Endothelial cell of umbilical vein (primary cell): Measurements from ENCODE around the gene FRMD4A. TPM values are rescaled to one million over a fixed set of nuclear protein-coding genes. Genes with fewer than 3 reads are reported as not detected.
"Not testable (repeated sequence)": the region's sequence is repeated elsewhere in the genome, so short reads cannot be mapped to it uniquely, and the experiment has no call there.

ENCODE experiments used
- BruUV-seq: library from RNA; stranded (reverse); fragments of 400-500 nt; replicated peaks from 2 replicates; lab custom pipeline; 2021; lab: Mats Ljungman, UMichigan
- CTCF ChIA-PET: fragments of 300-600, 350-600 bp; sonication (Branson Sonifier 250); formaldehyde crosslinking; loops from one replicate; lab custom pipeline; 2021; ENCODE audit warnings: antibody characterized with exemption, inconsistent platforms; lab: Charles Lee
- POLR2A ChIA-PET: fragments of 300-600, 350-600 bp; sonication (Branson Sonifier 250); formaldehyde crosslinking; loops from one replicate; lab custom pipeline; 2021; ENCODE audit warnings: antibody characterized with exemption, inconsistent platforms; lab: Charles Lee
- DNase-seq: peaks from one replicate; pipeline ENCODE4 v3.0.0-alpha.2; 2011; ENCODE audit warnings: low read depth, low spot score
- FAIRE-seq: peaks from 2 replicates; lab custom pipeline; 2011; peaks lifted over from hg19 to GRCh38; lab: Jason Lieb, UNC
- H2AFZ ChIP-seq: 2 replicates; pipeline ENCODE4 v1.6.0; 2012; ENCODE audit warnings: low read depth, low read length, control low read depth, inconsistent platforms
- H3K27ac ChIP-seq: 2 replicates; pipeline ENCODE4 v1.5.1; 2011; ENCODE audit warnings: low read depth, mild to moderate bottlenecking, control low read depth, low read length, moderate library complexity; ENCODE audit not compliant: insufficient read depth
- H3K27me3 ChIP-seq, 2 experiments: 2 replicates each; pipeline versions ENCODE4 v1.6.0 to v1.6.1; 2011; ENCODE audit warnings: low read length in 2 of 2, mixed read lengths in 1 of 2; ENCODE audit not compliant: control insufficient read depth in 2 of 2, insufficient read depth in 2 of 2
- H3K36me3 ChIP-seq, 2 experiments: 2 replicates in 1 of 2; 3 replicates in 1 of 2; pipeline ENCODE4 v1.5.1; 2011; ENCODE audit warnings: low read length in 2 of 2, mild to moderate bottlenecking in 1 of 2, moderate library complexity in 1 of 2; ENCODE audit not compliant: control insufficient read depth in 2 of 2, insufficient read depth in 2 of 2; ENCODE audit errors: extremely low read depth in 1 of 2
- H3K4me1 ChIP-seq: 3 replicates; pipeline ENCODE4 v1.5.1; 2011; ENCODE audit warnings: mild to moderate bottlenecking, low read length; ENCODE audit not compliant: control insufficient read depth, insufficient read depth; ENCODE audit errors: extremely low read depth
- H3K4me2 ChIP-seq: 2 replicates; pipeline ENCODE4 v1.6.1; 2011; ENCODE audit warnings: low read length, control low read depth, mixed read lengths; ENCODE audit not compliant: insufficient read depth
- H3K4me3 ChIP-seq, 3 experiments: fragments of 200-600 bp in 1 of 3; sonication (generic), shearing (Covaris generic) in 1 of 3; replicated peaks in 1 of 3; 2 replicates each; pipeline ENCODE4 v1.5.1; 2011 to 2016; ENCODE audit warnings: control low read depth in 3 of 3, low read length in 3 of 3, mild to moderate bottlenecking in 2 of 3, inconsistent platforms in 1 of 3, low read depth in 1 of 3, moderate library complexity in 1 of 3; ENCODE audit not compliant: insufficient read depth in 1 of 3
- H3K79me2 ChIP-seq: 2 replicates; pipeline ENCODE4 v1.6.0; 2012; ENCODE audit warnings: low read length, inconsistent platforms; ENCODE audit not compliant: control insufficient read depth, insufficient read depth
- H3K9ac ChIP-seq: replicated peaks from 2 replicates; pipeline ENCODE3; 2011; ENCODE audit warnings: low read length, control low read depth; ENCODE audit not compliant: insufficient read depth; ENCODE audit errors: extremely low read depth
- H3K9me1 ChIP-seq: replicated peaks from 3 replicates; pipeline ENCODE4 v1.6.0; 2011; ENCODE audit warnings: mild to moderate bottlenecking, low read length; ENCODE audit not compliant: control insufficient read depth, insufficient read depth; ENCODE audit errors: extremely low read depth
- H3K9me3 ChIP-seq: replicated peaks from 2 replicates; pipeline ENCODE4 v1.5.1; 2012; ENCODE audit warnings: low read length, inconsistent platforms; ENCODE audit not compliant: control insufficient read depth, insufficient read depth
- H4K20me1 ChIP-seq: replicated peaks from 2 replicates; pipeline ENCODE3; 2011; ENCODE audit warnings: mild to moderate bottlenecking, low read length; ENCODE audit not compliant: control insufficient read depth, insufficient read depth; ENCODE audit errors: extremely low read depth
- CTCF ChIP-seq, 2 donors: IDR thresholded peaks; 1 replicate in 1 of 2; 2 replicates in 1 of 2; pipeline ENCODE4 v1.5.1; 2011; ENCODE audit warnings: low read length in 2 of 2, mild to moderate bottlenecking in 2 of 2, moderate library complexity in 2 of 2, control low read depth in 1 of 2, inconsistent platforms in 1 of 2, low read depth in 1 of 2; ENCODE audit not compliant: insufficient read depth in 1 of 2; ENCODE audit errors: extremely low read depth in 1 of 2
- EZH2 ChIP-seq: IDR thresholded peaks from 2 replicates; pipeline ENCODE4 v1.6.1; 2012; ENCODE audit warnings: borderline replicate concordance, low read depth, mild to moderate bottlenecking, moderate library complexity, low read length, inconsistent platforms; ENCODE audit not compliant: severe bottlenecking
- FOS ChIP-seq: IDR thresholded peaks from 2 replicates; pipeline ENCODE4 v1.6.1; 2011; ENCODE audit warnings: mild to moderate bottlenecking, low read length, moderate library complexity, borderline replicate concordance; ENCODE audit not compliant: insufficient read depth
- GATA2 ChIP-seq: IDR thresholded peaks from 2 replicates; pipeline ENCODE4 v1.7.0; 2011; ENCODE audit warnings: low read depth, mild to moderate bottlenecking, moderate library complexity, mixed read lengths, low read length; ENCODE audit not compliant: insufficient read length, insufficient read depth
- JUN ChIP-seq: IDR thresholded peaks from 2 replicates; pipeline ENCODE4 v1.6.1; 2011; ENCODE audit warnings: borderline replicate concordance, low read depth; ENCODE audit not compliant: insufficient read length, insufficient read depth
- MAX ChIP-seq: IDR thresholded peaks from 2 replicates; pipeline ENCODE4 v1.6.1; 2011; ENCODE audit not compliant: insufficient read depth, insufficient read length
- MYC ChIP-seq: IDR thresholded peaks from one replicate; pipeline ENCODE4 v1.6.1; 2011; ENCODE audit warnings: mild to moderate bottlenecking, low read depth, low read length
- POLR2A ChIP-seq: IDR thresholded peaks from 2 replicates; pipeline ENCODE4 v1.6.1; 2012; ENCODE audit warnings: low read depth, mild to moderate bottlenecking, control low read depth, low read length
- POLR2AphosphoS5 ChIP-seq: IDR thresholded peaks from 2 replicates; pipeline ENCODE4 v1.6.1; 2012; ENCODE audit warnings: low read depth, mild to moderate bottlenecking, control low read depth, low read length, moderate library complexity; ENCODE audit not compliant: insufficient read depth
- dilution Hi-C: fragments of 300-500 bp; cut with MboI; formaldehyde crosslinking; loops from one replicate; pipeline ENCODE4 v1.15.0; 2019; ENCODE audit warnings: low sequenced_read_pairs; ENCODE audit not compliant: extremely low pct_ligation_motif_present
- intact Hi-C: fragments of 100-400 bp; cut with micrococcal nuclease; formaldehyde crosslinking; loops from one replicate; pipeline ENCODE4 v1.10.0; 2022
- polyA plus RNA-seq, 4 experiments: library from polyadenylated mRNA; depleted of rRNA in 3 of 4; stranded (reverse) in 3 of 4; unstranded in 1 of 4; fragments of >200 nt; gene quantifications; 2 replicates each; pipeline versions ENCODE4 v1.2.1 to v1.2.3, GENCODE V29; 2011 to 2012; ENCODE audit warnings: missing spikeins in 1 of 4
- total RNA-seq: library from RNA; stranded (reverse); gene quantifications from 2 replicates; pipeline ENCODE4 v1.2.3, GENCODE V29; 2021

Gene FRMD4A
- total and polyA plus RNA-seq, 2 donors (not counting 3 experiments of a cell fraction or from before 2014, with no cell fraction given), result 123 to 148 TPM

GRCh38 chr10:14215641-14216040 is 115.1 kb downstream of the FRMD4A start:
- H3K36me3 ChIP-seq, result no peaks in the 10 kb centered on the region
- no peaks in the 10 kb centered on the region for H3K79me2 ChIP-seq
- H3K27ac ChIP-seq, result no peak overlapping the region
- no TSS peak for BruUV-seq
- H3K9me3 ChIP-seq, result no peaks in the 10 kb centered on the region
- intact Hi-C loops (no loop called here), dilution Hi-C loops (no loop called here)
- ChIA-PET POLR2A (no interaction called here), CTCF (no interaction called here)
- DNase-seq (no peak), FAIRE-seq (no peak)
- TF ChIP-seq POLR2A (no peak), MYC (no peak), FOS (no peak), GATA2 (no peak), CTCF (IDR thresholded peaks at IDR 0.05; ENCODE audit: extremely low read depth in 1 of 2, insufficient read depth in 1 of 2, low read depth in 1 of 2, low read length in 2 of 2) (no peak), MAX (no peak), JUN (no peak), EZH2 (no peak), POLR2AphosphoS5 (no peak)
- H4K20me1 ChIP-seq, result no peaks in the 10 kb centered on the region
- no peaks in the 10 kb centered on the region for H3K9me1 ChIP-seq
- no peak overlapping the region for H3K4me2 ChIP-seq
- no peaks in the 10 kb centered on the region for H3K4me1 ChIP-seq
- H2AFZ ChIP-seq, result no peak overlapping the region
- H3K4me3 ChIP-seq, result no peak overlapping the region
- no peak overlapping the region for H3K9ac ChIP-seq
- peaks cover 7 to 9% of the 10 kb centered on the region in 2 experiments for H3K27me3 ChIP-seq

GRCh38 chr10:14213703-14214102 is 117.0 kb downstream of the FRMD4A start:
- H3K79me2 ChIP-seq, H3K4me2 ChIP-seq, H3K4me3 ChIP-seq, intact Hi-C loops, FAIRE-seq, BruUV-seq, dilution Hi-C loops, H3K27ac ChIP-seq, H3K9me3 ChIP-seq, H3K9me1 ChIP-seq, H3K27me3 ChIP-seq, POLR2A ChIA-PET, DNase-seq, H2AFZ ChIP-seq, H3K36me3 ChIP-seq, H3K9ac ChIP-seq, H4K20me1 ChIP-seq, H3K4me1 ChIP-seq: not testable (repeated sequence)
- CTCF ChIA-PET, result interaction anchor here (1.7 kb wide), 1 partner anchor 17 kb away, joined by 9 read pairs; no protein-coding TSS in a partner anchor
